ENCODE data around the gene BAHCC1. TPM values are rescaled to one million over a fixed set of nuclear protein-coding genes. Genes with fewer than 3 reads are reported as not detected.

The BAHCC1 gene
- total RNA-seq, 2 experiments from 2014 or later = 0.20 to 0.41 TPM

DNA sequence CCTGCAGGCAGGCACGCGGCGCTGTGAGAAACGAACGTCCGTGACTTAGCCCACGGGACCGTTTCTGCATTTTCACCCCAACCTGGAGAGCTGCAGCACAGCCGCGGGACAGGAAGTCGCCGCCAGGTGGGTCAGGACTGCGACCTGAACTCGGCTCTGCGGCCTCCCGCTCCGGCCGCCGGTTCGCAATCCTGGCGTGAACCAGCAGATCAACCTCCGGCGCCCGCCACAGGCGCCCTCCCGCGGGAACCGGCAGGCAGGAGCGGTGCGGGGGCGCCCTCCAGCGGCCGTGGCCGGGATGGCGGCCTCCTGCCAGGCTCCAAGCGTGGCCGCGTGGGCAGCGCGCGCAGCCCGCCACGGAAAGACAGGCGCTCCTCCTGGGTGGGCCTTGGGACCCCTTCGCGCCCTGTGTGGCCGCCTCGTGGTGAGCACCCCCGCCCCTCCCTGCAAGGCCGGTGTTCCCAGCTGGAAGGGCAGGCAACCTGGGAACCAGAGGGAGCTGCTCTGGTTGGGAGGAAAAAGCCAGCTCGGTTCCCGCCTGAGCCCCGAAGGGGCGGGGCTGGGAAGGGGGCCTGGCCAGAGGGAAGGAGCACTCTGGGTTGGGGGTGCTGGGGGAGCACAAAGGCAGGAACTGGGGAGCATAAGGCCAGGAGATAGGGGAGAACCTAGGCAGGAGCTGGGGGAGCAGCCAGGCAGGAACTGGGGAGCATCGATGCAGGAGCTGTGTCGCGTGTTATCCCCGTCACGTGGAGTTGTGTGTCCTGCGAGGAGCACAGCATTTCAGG is 89.1 kb downstream of the BAHCC1 start:
- CTCF ChIA-PET = interaction anchor here (0.6 to 2.5 kb wide), 8 partner anchors 25 to 383 kb away, joined by 3 to 14 read pairs (median 5); partner anchors contain the start of genes ACTG1 and SLC38A10
- no peaks in the 10 kb centered on the region for H3K36me3 ChIP-seq (ENCODE audit: insufficient read depth, low read length)
- H3K9me3 ChIP-seq (ENCODE audit: control insufficient read depth in 1 of 2, insufficient read depth in 1 of 2, low read length in 2 of 2) = peaks cover 0 to 7% of the 10 kb centered on the region in 2 experiments
- DNase-seq = peak; percentile 74 to 91 (median 86)
- intact Hi-C loops (cut with DNase I, micrococcal nuclease) = loop anchor here (1.0 to 10.0 kb wide), 11 partner anchors 68 to 1340 kb away; partner anchors contain the start of genes FAAP100 (in 2 of the 2), BAHCC1 (in 1 of the 2), CHMP6 (in 1 of the 2) and EIF4A3 (in 1 of the 2)
- H3K27me3 ChIP-seq (ENCODE audit: control insufficient read depth in 1 of 2, insufficient read depth in 2 of 2, low read length in 2 of 2) = peaks cover 25 to 31% of the 10 kb centered on the region in 2 experiments
- POLR2A ChIA-PET = interaction anchor here (1.2 to 2.0 kb wide), 5 partner anchors 25 to 245 kb away, joined by 4 to 18 read pairs (median 7); partner anchors contain the start of genes ACTG1, NDUFAF8, SLC38A10 and TEPSIN
- Mint-ChIP-seq H3K4me3 (no peak overlapping the region), H3K27me3 (peaks cover 24% of the 10 kb centered on the region), H3K27ac (no peak overlapping the region), H3K36me3 (ENCODE audit: low read depth) (no peaks in the 10 kb centered on the region), H3K9me3 (no peaks in the 10 kb centered on the region), H3K4me1 (ENCODE audit: low read depth) (peaks cover 7% of the 10 kb centered on the region)
- H3K4me1 ChIP-seq (ENCODE audit: insufficient read depth, low read length) = peaks cover 55% of the 10 kb centered on the region
- peak overlapping the region; percentile 39 for H3K4me3 ChIP-seq (ENCODE audit: low read length)
- ATAC-seq (ENCODE audit: poor library complexity) = peak; percentile 73
- TF ChIP-seq, protein P1, sequence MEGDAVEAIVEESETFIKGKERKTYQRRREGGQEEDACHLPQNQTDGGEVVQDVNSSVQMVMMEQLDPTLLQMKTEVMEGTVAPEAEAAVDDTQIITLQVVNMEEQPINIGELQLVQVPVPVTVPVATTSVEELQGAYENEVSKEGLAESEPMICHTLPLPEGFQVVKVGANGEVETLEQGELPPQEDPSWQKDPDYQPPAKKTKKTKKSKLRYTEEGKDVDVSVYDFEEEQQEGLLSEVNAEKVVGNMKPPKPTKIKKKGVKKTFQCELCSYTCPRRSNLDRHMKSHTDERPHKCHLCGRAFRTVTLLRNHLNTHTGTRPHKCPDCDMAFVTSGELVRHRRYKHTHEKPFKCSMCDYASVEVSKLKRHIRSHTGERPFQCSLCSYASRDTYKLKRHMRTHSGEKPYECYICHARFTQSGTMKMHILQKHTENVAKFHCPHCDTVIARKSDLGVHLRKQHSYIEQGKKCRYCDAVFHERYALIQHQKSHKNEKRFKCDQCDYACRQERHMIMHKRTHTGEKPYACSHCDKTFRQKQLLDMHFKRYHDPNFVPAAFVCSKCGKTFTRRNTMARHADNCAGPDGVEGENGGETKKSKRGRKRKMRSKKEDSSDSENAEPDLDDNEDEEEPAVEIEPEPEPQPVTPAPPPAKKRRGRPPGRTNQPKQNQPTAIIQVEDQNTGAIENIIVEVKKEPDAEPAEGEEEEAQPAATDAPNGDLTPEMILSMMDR (IDR thresholded peaks at IDR 0.05) = peak; percentile 96
- no peak overlapping the region for H3K27ac ChIP-seq (ENCODE audit: low read depth in 1 of 2, low read length in 2 of 2)

DNA sequence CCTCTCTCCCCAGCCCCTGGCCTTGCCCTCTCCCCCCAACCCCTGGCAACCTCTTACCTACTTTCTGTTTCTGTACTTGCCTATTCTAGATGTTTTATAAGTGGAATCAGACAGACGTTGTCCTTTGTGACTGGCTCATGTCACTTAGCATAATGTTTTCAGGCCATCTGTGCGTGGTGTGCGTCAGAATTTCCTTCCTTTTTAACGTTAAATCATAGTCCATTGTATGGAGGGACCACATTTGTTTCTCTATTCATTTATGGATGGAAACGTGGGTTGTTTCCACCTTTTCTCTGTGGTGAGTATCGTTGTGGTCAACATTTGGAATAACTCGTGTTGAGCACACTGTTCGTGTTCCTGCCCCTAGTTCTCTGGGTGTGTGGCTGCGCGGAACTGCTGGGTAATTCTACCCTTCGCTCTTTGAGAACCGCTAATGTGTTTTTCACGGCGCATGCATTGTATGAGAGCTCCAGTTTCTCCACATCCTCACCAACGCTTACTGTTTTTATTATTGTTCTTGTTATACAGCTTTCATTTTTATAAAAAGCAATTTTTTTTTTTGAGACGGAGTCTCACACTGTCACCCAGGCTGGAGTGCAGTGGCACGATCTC is 91.0 kb downstream of the BAHCC1 start:
- CTCF ChIA-PET = interaction anchor here (2.5 kb wide), 1 partner anchor 195 kb away, joined by 14 read pairs; no protein-coding TSS in a partner anchor
- no peak for DNase-seq
- no peaks in the 10 kb centered on the region for H3K36me3 ChIP-seq (ENCODE audit: insufficient read depth, low read length)
- no peak for ATAC-seq (ENCODE audit: poor library complexity)
- no peaks in the 10 kb centered on the region for H3K9me3 ChIP-seq (ENCODE audit: control insufficient read depth in 1 of 2, insufficient read depth in 1 of 2, low read length in 2 of 2)
- Mint-ChIP-seq H3K4me1 (ENCODE audit: low read depth) (peaks cover 7% of the 10 kb centered on the region), H3K4me3 (peak overlapping the region; percentile 72), H3K27ac (peak overlapping the region; percentile 43), H3K36me3 (ENCODE audit: low read depth) (no peaks in the 10 kb centered on the region), H3K9me3 (no peaks in the 10 kb centered on the region), H3K27me3 (peaks cover 17% of the 10 kb centered on the region)
- no peak overlapping the region for H3K27ac ChIP-seq (ENCODE audit: low read depth in 1 of 2, low read length in 2 of 2)
- intact Hi-C loops (cut with DNase I, micrococcal nuclease) = loop anchor here (10.0 kb wide), 3 partner anchors 462 to 1342 kb away; partner anchors contain the start of genes CHMP6 (in 1 of the 2) and EIF4A3 (in 1 of the 2)
- H3K4me3 ChIP-seq (ENCODE audit: low read length) = no peak overlapping the region
- TF ChIP-seq, protein P1 (IDR thresholded peaks at IDR 0.05) = no peak
- H3K4me1 ChIP-seq (ENCODE audit: insufficient read depth, low read length) = peaks cover 48% of the 10 kb centered on the region
- POLR2A ChIA-PET = interaction anchor here (3.0 kb wide), 1 partner anchor 26 kb away, joined by 8 read pairs; the partner anchor contains the start of gene ACTG1
- H3K27me3 ChIP-seq (ENCODE audit: control insufficient read depth in 1 of 2, insufficient read depth in 2 of 2, low read length in 2 of 2) = peaks cover 22 to 23% of the 10 kb centered on the region in 2 experiments

DNA sequence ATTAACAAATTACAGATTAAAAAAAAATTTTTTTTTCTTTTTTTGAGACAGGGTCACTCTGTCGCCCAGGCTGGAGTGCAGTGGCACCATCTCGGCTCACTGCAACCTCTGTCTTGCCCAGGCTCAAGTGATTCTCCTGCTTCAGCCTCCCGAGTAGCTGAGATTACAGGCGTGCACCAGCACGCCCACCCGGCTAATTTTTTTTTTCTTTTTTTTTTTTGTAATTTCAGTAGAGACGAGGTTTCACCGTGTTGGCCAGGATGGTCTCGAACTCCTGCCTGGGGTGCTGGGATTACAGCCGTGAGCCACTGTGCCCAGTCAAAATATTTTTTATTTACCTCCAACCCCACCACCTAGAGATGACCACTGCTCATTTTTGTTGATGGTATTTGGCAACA is 91.8 kb downstream of the BAHCC1 start:
- ChIA-PET POLR2A (interaction anchor here (0.6 to 3.0 kb wide), 2 partner anchors 22 to 26 kb away, joined by 5 to 8 read pairs; partner anchors contain the start of gene ACTG1), CTCF (no interaction called here)
- H3K9me3 Mint-ChIP-seq = no peaks in the 10 kb centered on the region
- H3K27me3 Mint-ChIP-seq = peaks cover 12% of the 10 kb centered on the region
- Histone ChIP-seq H3K27me3 (ENCODE audit: control insufficient read depth in 1 of 2, insufficient read depth in 2 of 2, low read length in 2 of 2) (peaks cover 18% of the 10 kb centered on the region in 2 experiments), H3K36me3 (ENCODE audit: insufficient read depth, low read length) (no peaks in the 10 kb centered on the region), H3K9me3 (ENCODE audit: control insufficient read depth in 1 of 2, insufficient read depth in 1 of 2, low read length in 2 of 2) (no peaks in the 10 kb centered on the region), H3K27ac (ENCODE audit: low read depth in 1 of 2, low read length in 2 of 2) (no peak overlapping the region), H3K4me1 (ENCODE audit: insufficient read depth, low read length) (peaks cover 42% of the 10 kb centered on the region), H3K4me3 (ENCODE audit: low read length) (no peak overlapping the region)
- TF ChIP-seq, protein P1 (IDR thresholded peaks at IDR 0.05) = no peak
- ATAC-seq (ENCODE audit: poor library complexity) = no peak
- peaks cover 7% of the 10 kb centered on the region for H3K4me1 Mint-ChIP-seq (ENCODE audit: low read depth)
- no peaks in the 10 kb centered on the region for H3K36me3 Mint-ChIP-seq (ENCODE audit: low read depth)
- DNase-seq = no peak
- intact Hi-C loops (cut with DNase I, micrococcal nuclease) = loop anchor here (10.0 kb wide), 3 partner anchors 462 to 1342 kb away; partner anchors contain the start of genes CHMP6 (in 1 of the 2) and EIF4A3 (in 1 of the 2)
- no peak overlapping the region for H3K27ac Mint-ChIP-seq
- peak overlapping the region; percentile 45 for H3K4me3 Mint-ChIP-seq

Measured in CD4-positive, alpha-beta T cell (primary cell).